Measurements from ENCODE around the gene SP2. TPM values are rescaled to one million over a fixed set of nuclear protein-coding genes. Genes with fewer than 3 reads are reported as not detected.

The SP2 gene
- total and polyA plus RNA-seq, 4 donors: 4.9 to 19.9 (median 11.1) TPM

DNA sequence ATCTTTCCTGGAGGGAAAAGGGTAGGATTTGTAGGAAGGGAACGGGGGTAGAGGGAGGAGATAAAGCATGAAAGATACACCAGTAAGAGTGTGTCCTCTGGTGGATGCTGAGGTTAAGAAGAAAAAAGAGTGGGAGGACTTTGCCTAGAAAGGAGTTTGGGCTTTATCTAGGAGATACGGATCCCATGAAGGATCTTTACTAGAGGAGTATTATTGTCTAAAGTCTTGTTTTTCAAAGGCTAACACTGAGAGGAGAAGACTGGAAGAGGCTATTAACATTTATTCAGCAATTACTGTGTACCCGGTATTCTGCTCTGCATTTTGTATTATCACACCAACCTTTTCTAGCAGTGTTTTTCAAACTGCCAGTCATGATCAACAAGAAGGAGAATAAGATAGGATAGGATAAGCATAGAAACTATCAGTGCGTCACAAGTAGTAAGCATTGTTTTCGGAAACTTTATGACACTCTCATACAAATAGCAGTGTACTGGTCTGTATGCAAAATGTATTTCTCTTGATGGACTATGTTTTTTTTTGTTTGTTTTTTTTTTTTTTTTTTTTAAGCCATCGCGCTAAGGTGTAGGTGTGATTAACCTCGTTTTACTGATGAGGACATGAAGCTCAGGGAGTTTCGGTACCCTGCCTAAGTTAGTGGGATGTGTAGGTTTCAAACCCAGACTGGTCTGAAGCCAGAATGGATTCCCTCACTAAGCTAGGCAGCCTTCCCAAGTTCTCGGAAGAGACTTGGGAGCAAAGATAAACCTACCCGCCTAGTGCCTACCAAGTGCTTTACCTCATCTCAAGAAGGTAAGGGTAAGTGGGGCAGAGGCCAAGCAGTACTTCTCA lies 1.3 kb upstream of the SP2 start:
- H3K4me3 ChIP-seq: peak overlapping the region; percentile 75
- DNase-seq (peak in 2 of 3 donors; percentile 48 to 71), ATAC-seq (ENCODE audit: insufficient read depth, low FRiP score) (no peak)
- 38 to 39% methylated on average over 11 of the region's 11 CpGs for WGBS, 2 donors
- H3K9ac ChIP-seq (ENCODE audit: insufficient read depth in 1 of 2, low read length in 2 of 2): peak overlapping the region; percentile 71 to 95
- peaks cover 0 to 21% (median 13%) of the 10 kb centered on the region in 5 donors for H3K4me1 ChIP-seq (ENCODE audit: control insufficient read depth in 5 of 5, insufficient read depth in 5 of 5, low read length in 5 of 5)
- peaks cover 0 to 9% (median 5%) of the 10 kb centered on the region in 4 donors for H3K36me3 ChIP-seq (ENCODE audit: control insufficient read depth in 4 of 4, insufficient read depth in 4 of 4, low read length in 4 of 4)
- TF ChIP-seq, protein P1, sequence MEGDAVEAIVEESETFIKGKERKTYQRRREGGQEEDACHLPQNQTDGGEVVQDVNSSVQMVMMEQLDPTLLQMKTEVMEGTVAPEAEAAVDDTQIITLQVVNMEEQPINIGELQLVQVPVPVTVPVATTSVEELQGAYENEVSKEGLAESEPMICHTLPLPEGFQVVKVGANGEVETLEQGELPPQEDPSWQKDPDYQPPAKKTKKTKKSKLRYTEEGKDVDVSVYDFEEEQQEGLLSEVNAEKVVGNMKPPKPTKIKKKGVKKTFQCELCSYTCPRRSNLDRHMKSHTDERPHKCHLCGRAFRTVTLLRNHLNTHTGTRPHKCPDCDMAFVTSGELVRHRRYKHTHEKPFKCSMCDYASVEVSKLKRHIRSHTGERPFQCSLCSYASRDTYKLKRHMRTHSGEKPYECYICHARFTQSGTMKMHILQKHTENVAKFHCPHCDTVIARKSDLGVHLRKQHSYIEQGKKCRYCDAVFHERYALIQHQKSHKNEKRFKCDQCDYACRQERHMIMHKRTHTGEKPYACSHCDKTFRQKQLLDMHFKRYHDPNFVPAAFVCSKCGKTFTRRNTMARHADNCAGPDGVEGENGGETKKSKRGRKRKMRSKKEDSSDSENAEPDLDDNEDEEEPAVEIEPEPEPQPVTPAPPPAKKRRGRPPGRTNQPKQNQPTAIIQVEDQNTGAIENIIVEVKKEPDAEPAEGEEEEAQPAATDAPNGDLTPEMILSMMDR (IDR thresholded peaks at IDR 0.05; ENCODE audit: control extremely low read depth, extremely low read depth): no peak
- H3K27me3 ChIP-seq (ENCODE audit: control insufficient read depth in 3 of 3, insufficient read depth in 3 of 3, low read length in 2 of 3): no peaks in the 10 kb centered on the region
- peak overlapping the region; percentile 75 to 96 for H3K27ac ChIP-seq (ENCODE audit: low read depth in 1 of 2, low read length in 1 of 2)
- no peaks in the 10 kb centered on the region for H3K9me3 ChIP-seq (ENCODE audit: control insufficient read depth in 4 of 4, insufficient read depth in 3 of 4, low read length in 3 of 4)

- ATAC-seq (ENCODE audit: insufficient read depth, low FRiP score) (no peak), DNase-seq (peak in 1 of 3 donors; percentile 67)
- H3K4me1 ChIP-seq (ENCODE audit: control insufficient read depth in 5 of 5, insufficient read depth in 5 of 5, low read length in 5 of 5): peaks cover 0 to 21% (median 16%) of the 10 kb centered on the region in 5 donors
- H3K36me3 ChIP-seq (ENCODE audit: control insufficient read depth in 4 of 4, insufficient read depth in 4 of 4, low read length in 4 of 4): peaks cover 0 to 11% (median 6%) of the 10 kb centered on the region in 4 donors
- peak overlapping the region; percentile 71 to 95 for H3K9ac ChIP-seq (ENCODE audit: insufficient read depth in 1 of 2, low read length in 2 of 2)
- H3K27me3 ChIP-seq (ENCODE audit: control insufficient read depth in 3 of 3, insufficient read depth in 3 of 3, low read length in 2 of 3): no peaks in the 10 kb centered on the region
- H3K27ac ChIP-seq (ENCODE audit: low read depth in 1 of 2, low read length in 1 of 2): peak overlapping the region; percentile 75 to 96
- TF ChIP-seq, protein P1 (IDR thresholded peaks at IDR 0.05; ENCODE audit: control extremely low read depth, extremely low read depth): no peak
- H3K4me3 ChIP-seq: peak overlapping the region; percentile 75
- no peaks in the 10 kb centered on the region for H3K9me3 ChIP-seq (ENCODE audit: control insufficient read depth in 4 of 4, insufficient read depth in 3 of 4, low read length in 3 of 4)
- WGBS, 2 donors: 0% methylated on average over 25 of the region's 25 CpGs
These were observed 635 bp upstream of the SP2 start for GRCh38 chr17:47895347-47895855.

GRCh38 chr17:47896672-47897490 lies 845 bp downstream of the SP2 start:
- Histone ChIP-seq H3K9me3 (ENCODE audit: control insufficient read depth in 4 of 4, insufficient read depth in 3 of 4, low read length in 3 of 4) (no peaks in the 10 kb centered on the region), H3K36me3 (ENCODE audit: control insufficient read depth in 4 of 4, insufficient read depth in 4 of 4, low read length in 4 of 4) (peaks cover 0 to 13% (median 8%) of the 10 kb centered on the region in 4 donors), H3K27me3 (ENCODE audit: control insufficient read depth in 3 of 3, insufficient read depth in 3 of 3, low read length in 2 of 3) (no peaks in the 10 kb centered on the region), H3K27ac (ENCODE audit: low read depth in 1 of 2, low read length in 1 of 2) (peak overlapping the region; percentile 95 to 100), H3K4me1 (ENCODE audit: control insufficient read depth in 5 of 5, insufficient read depth in 5 of 5, low read length in 5 of 5) (peaks cover 0 to 25% (median 16%) of the 10 kb centered on the region in 5 donors), H3K9ac (ENCODE audit: insufficient read depth in 1 of 2, low read length in 2 of 2) (peak overlapping the region; percentile 51 to 86), H3K4me3 (peak overlapping the region; percentile 77)
- TF ChIP-seq, protein P1 (IDR thresholded peaks at IDR 0.05; ENCODE audit: control extremely low read depth, extremely low read depth): no peak
- ATAC-seq (ENCODE audit: insufficient read depth, low FRiP score) (no peak), DNase-seq (peak in 1 of 3 donors; percentile 28)
- WGBS, 2 donors: 1 to 2% methylated on average over 22 of the region's 22 CpGs

Data from lung (tissue), 12 donors.